Esophagus squamous epithelium (tissue), 5 donors: Measurements from ENCODE around the gene PIGZ. TPM values are rescaled to one million over a fixed set of nuclear protein-coding genes. Genes with fewer than 3 reads are reported as not detected.
"Not testable (repeated sequence)": the region's sequence is repeated elsewhere in the genome, so short reads cannot be mapped to it uniquely, and the experiment has no call there.

Experiments
- DNase-seq: peaks from one replicate; lab custom pipeline; 2025; lab: John Stamatoyannopoulos, UW
- H3K27ac ChIP-seq, 4 donors: fragments of 200-600 bp; sonication (generic); one replicate each; pipeline ENCODE4 v1.5.1; 2016 to 2019; ENCODE audit warnings: mild to moderate bottlenecking in 1 of 4
- H3K27me3 ChIP-seq, 4 donors: fragments of 200-600 bp; sonication (generic); 1 replicate in 3 of 4; 2 replicates in 1 of 4; pipeline versions ENCODE4 v1.5.1 to v1.6.0; 2017 to 2021; ENCODE audit warnings: antibody characterized with exemption in 1 of 4
- H3K36me3 ChIP-seq, 3 donors: fragments of 200-600 bp; sonication (generic); one replicate each; pipeline ENCODE4 v1.5.1; 2016 to 2019
- H3K4me1 ChIP-seq, 3 donors: fragments of 200-600 bp; sonication (generic); one replicate each; pipeline ENCODE4 v1.5.1; 2017 to 2019
- H3K4me3 ChIP-seq, 4 donors: fragments of 200-600 bp; sonication (generic); 1 replicate in 3 of 4; 2 replicates in 1 of 4; pipeline ENCODE4 v1.5.1; 2016 to 2019; ENCODE audit warnings: mild to moderate bottlenecking in 2 of 4, moderate library complexity in 1 of 4
- H3K9me3 ChIP-seq, 3 donors: fragments of 200-600 bp; sonication (generic); one replicate each; pipeline ENCODE4 v1.5.1; 2016 to 2019
- POLR2A ChIP-seq, 4 donors: fragments of 450-650 bp; IDR thresholded peaks; one replicate each; pipeline ENCODE4 v1.6.1; 2017; ENCODE audit warnings: antibody characterized with exemption in 4 of 4, mild to moderate bottlenecking in 4 of 4, moderate library complexity in 3 of 4
- WGBS, 2 donors: methylation state at CpG; one replicate each; pipeline ENCODE4 v1.1.5; 2018; 5-methylcytosine and 5-hydroxymethylcytosine counted together
- intact Hi-C: fragments of 100-400 bp; cut with DNase I; formaldehyde crosslinking; loops from one replicate; pipeline ENCODE4 v1.15.0; 2022
- total RNA-seq, 4 donors: library from RNA; depleted of rRNA; stranded (reverse); fragments of >200 nt; gene quantifications; one replicate each; pipeline ENCODE4 v1.1.0, GENCODE V29; 2016
- TF ChIP-seq, protein P1 (sequence below), 6 experiments: fragments of 450-650 bp in 4 of 6; fragments of 200-600 bp in 2 of 6; sonication (generic) in 2 of 6; IDR thresholded peaks; one replicate each; pipeline ENCODE4 v1.5.1; 2016 to 2019; ENCODE audit warnings: antibody characterized with exemption in 6 of 6, mild to moderate bottlenecking in 4 of 6, moderate library complexity in 4 of 6
- donor health status: DM: yes; HTN: yes; CAD: no.

PIGZ gene
- total RNA-seq, 4 donors from 2014 or later: 3.4 to 8.8 (median 5.4) TPM

DNA sequence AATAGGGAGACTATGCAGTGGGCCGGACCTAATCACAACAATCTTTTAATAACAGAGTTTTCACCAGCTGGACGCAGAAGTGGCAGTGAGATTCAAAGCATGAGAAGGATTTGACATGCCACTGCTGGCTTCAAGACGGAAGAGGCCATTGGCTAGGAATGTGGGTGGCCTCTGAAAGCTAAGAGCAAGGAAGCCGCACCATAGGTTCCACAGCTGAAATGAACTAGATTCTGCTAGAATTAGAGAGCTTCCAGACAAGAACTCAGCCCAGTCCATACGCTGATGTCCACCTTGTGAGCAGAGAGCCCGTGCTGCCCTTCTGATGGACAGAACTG, 19.4 kb downstream of the PIGZ start:
- WGBS, 2 donors: 70 to 75% methylated on average over 2 to 6 of the region's 6 CpGs
- H3K27ac ChIP-seq: no peak overlapping the region

DNA sequence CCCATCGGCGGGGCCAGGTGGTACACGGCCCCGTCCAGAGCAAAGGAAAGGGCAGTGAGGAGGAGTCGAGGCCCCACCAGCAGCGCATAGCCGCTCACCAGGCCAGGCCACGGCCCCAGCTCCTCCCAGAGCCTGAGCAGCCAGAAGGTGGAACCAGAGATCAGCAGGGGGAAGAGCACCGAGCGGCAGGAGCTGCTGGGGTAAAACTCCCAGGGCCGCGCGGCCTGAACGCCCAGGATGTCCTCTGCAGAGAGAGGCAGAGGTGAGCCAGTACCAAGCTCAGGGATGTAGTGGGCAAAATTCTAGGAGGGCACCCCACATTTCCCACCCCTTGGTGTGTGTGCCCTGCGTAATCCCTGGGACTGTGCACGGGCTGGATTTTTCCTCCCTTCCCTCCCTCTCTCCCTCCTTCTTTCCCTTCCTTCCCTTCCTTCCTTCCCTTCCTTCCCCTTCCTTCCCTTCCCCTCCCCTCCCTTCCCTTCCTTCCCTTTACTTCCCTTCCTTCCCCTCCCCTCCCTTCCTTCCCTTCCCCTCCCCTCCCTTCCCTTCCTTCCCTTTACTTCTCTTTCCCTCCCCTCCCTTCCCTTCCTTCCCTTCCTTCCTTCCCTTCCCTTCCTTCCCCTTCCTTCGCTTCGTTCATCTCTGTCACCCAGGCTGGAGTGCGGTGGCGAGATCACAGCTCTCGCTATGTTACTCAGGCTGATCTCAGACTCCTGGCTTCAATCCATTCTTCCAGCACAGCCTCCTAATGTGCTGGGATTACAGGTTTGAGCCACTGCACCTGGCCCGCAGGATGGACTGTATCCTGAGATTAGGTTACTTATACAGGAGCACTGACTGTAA, 20.0 kb downstream of the PIGZ start:
- Histone ChIP-seq H3K9me3 (no peaks in the 10 kb centered on the region), H3K4me1 (peaks cover under 1 to 12% (median 4%) of the 10 kb centered on the region in 3 donors), H3K36me3 (peaks cover 0 to 31% (median 0%) of the 10 kb centered on the region in 3 donors), H3K27me3 (no peaks in the 10 kb centered on the region), H3K4me3 (no peak overlapping the region), H3K27ac (no peak overlapping the region)
- TF ChIP-seq, protein P1, sequence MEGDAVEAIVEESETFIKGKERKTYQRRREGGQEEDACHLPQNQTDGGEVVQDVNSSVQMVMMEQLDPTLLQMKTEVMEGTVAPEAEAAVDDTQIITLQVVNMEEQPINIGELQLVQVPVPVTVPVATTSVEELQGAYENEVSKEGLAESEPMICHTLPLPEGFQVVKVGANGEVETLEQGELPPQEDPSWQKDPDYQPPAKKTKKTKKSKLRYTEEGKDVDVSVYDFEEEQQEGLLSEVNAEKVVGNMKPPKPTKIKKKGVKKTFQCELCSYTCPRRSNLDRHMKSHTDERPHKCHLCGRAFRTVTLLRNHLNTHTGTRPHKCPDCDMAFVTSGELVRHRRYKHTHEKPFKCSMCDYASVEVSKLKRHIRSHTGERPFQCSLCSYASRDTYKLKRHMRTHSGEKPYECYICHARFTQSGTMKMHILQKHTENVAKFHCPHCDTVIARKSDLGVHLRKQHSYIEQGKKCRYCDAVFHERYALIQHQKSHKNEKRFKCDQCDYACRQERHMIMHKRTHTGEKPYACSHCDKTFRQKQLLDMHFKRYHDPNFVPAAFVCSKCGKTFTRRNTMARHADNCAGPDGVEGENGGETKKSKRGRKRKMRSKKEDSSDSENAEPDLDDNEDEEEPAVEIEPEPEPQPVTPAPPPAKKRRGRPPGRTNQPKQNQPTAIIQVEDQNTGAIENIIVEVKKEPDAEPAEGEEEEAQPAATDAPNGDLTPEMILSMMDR (IDR thresholded peaks at IDR 0.05): no peak
- no peak for TF ChIP-seq POLR2A (IDR thresholded peaks at IDR 0.05)
- DNase-seq: no peak
- intact Hi-C loops: no loop called here
- WGBS, 2 donors: 53 to 59% methylated on average over 7 to 9 of the region's 22 CpGs

More for the DNA sequence above, 19.4 kb downstream of the PIGZ start:
- DNase-seq: no peak
- Histone ChIP-seq H3K36me3 (peaks cover 0 to 30% (median 0%) of the 10 kb centered on the region in 3 donors), H3K27me3 (no peaks in the 10 kb centered on the region), H3K4me3 (no peak overlapping the region), H3K9me3 (no peaks in the 10 kb centered on the region), H3K4me1 (peaks cover 0 to 6% (median 0%) of the 10 kb centered on the region in 3 donors)
- no peak for TF ChIP-seq POLR2A (IDR thresholded peaks at IDR 0.05)
- TF ChIP-seq, protein P1 (IDR thresholded peaks at IDR 0.05): no peak
- intact Hi-C loops: no loop called here

DNA sequence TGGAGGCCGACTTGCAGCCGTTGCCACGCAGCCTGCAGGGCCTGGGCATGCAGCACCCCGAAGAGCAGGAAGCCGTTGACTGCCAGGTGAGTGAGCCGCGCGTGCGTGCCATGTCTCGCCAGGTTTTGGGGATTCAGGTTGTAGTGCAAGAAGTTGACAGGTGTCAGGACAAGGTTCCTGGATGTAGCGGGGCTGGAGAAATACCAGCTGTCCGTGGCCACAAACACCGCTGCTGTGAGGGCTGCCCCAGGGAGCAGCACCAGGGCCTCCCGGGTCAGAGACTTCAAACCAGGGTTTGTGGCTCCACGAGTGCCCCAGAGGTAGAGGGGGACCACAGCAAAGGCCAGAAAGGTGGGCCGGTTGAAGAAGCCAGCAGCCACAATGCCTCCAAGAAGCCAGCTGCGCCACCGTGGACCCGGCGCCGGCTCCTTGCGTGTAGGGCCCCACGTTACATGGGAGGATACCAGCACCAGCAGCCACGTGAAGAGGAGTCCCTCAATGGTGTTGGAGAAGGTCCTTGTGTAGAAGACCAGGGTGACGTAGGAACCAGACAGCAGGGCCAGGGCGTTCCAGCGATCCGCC, 20.7 kb downstream of the PIGZ start:
- no peak for TF ChIP-seq POLR2A (IDR thresholded peaks at IDR 0.05)
- TF ChIP-seq, protein P1 (IDR thresholded peaks at IDR 0.05): no peak
- WGBS, 2 donors: 63 to 85% methylated on average over 8 to 18 of the region's 28 CpGs
- peaks cover 0 to 31% (median 0%) of the 10 kb centered on the region in 3 donors for H3K36me3 ChIP-seq
- no peak overlapping the region for H3K27ac ChIP-seq
- no peaks in the 10 kb centered on the region for H3K9me3 ChIP-seq
- H3K4me1 ChIP-seq: peaks cover 6 to 19% (median 8%) of the 10 kb centered on the region in 3 donors
- H3K27me3 ChIP-seq: no peaks in the 10 kb centered on the region
- DNase-seq: no peak
- intact Hi-C loops: no loop called here
- no peak overlapping the region for H3K4me3 ChIP-seq

DNA sequence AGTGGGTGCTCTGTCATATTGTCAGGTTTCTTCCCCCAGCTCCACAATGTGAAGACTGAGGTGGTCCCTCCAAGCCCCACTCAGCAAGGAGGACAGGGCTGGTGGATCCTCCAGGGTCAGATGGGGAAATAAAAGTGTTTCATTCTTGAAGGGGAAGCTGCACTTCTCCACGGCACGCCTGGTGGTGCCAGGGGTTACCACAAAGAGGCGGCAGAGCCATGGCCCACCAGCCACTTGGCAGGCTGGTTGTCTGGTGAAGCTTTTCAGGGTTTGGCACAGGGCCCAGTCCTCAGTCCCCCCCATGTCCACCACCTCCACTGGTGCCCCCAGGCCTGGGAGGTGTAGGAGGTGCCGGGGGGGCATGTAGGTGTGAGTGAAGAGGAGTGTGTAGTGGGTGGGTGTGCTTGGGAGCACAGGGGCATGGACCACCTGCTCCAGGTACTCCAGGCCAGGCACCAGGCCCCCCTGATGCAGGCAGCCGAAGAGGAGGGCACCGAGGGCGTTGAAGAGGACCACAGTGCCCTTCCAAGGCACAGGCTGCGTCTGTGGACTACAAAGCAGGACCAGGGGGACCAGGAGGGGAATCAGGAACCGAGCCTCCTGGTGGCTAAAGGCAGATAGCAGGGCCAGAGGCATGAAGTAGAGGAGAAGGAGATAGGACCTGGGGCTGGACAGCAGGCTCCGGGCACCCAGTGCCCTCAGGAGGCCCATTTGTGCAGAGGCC, 21.3 kb downstream of the PIGZ start:
- intact Hi-C loops: no loop called here
- no peak for DNase-seq

DNA sequence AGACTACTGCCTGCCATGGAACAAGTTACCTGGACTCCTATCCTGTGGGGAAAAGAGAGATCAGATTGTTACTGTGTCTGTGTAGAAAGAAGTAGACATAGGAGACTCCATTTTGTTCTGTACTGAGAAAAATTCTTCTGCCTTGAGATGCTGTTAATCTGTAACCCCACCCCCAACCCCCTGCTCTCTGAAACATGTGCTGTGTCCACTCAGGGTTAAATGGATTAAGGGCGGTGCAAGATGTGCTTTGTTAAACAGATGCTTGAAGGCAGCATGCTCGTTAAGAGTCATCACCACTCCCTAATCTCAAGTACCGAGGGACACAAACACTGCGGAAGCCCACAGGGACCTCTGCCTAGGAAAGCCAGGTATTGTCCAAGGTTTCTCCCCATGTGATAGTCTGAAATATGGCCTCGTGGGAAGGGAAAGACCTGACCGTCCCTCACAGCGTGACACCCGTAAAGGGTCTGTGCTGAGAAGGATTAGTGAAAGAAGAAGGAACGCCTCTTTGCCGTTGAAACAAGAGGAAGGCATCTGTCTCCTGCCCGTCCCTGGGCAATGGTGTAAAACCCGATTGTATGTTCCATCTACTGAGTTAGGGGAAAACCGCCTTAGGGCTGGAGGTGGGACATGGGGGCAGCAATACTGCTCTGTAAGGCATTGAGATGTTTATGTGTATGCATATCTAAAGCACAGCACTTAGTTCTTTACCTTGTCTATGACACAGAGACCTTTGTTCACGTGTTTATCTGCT, 24.4 kb downstream of the PIGZ start:
- Histone ChIP-seq H3K4me1 (peaks cover 13 to 40% (median 18%) of the 10 kb centered on the region in 3 donors), H3K36me3 (peaks cover 0 to 28% (median 0%) of the 10 kb centered on the region in 3 donors), H3K4me3 (peak overlapping the region in 1 of 4 donors; percentile 100)
- H3K27me3 ChIP-seq, H3K9me3 ChIP-seq, intact Hi-C loops, H3K27ac ChIP-seq, DNase-seq: not testable (repeated sequence)
- WGBS, 2 donors: 75 to 84% methylated on average over 5 to 13 of the region's 14 CpGs

More for the DNA sequence above, 21.3 kb downstream of the PIGZ start:
- H3K9me3 ChIP-seq: no peaks in the 10 kb centered on the region
- no peak overlapping the region for H3K27ac ChIP-seq
- TF ChIP-seq POLR2A (IDR thresholded peaks at IDR 0.05): no peak
- TF ChIP-seq, protein P1 (IDR thresholded peaks at IDR 0.05): peak in 1 of 6 experiments; percentile 14
- no peaks in the 10 kb centered on the region for H3K27me3 ChIP-seq
- no peak overlapping the region for H3K4me3 ChIP-seq
- peaks cover 6 to 20% (median 8%) of the 10 kb centered on the region in 3 donors for H3K4me1 ChIP-seq
- 80 to 83% methylated on average over 1 to 4 of the region's 10 CpGs for WGBS, 2 donors
- H3K36me3 ChIP-seq: peaks cover 0 to 31% (median 0%) of the 10 kb centered on the region in 3 donors
